Hair follicular keratinocyte (primary cell): ENCODE measurements around the gene C5orf46. TPM values are rescaled to one million over a fixed set of nuclear protein-coding genes. Genes with fewer than 3 reads are reported as not detected.

Experiments used
- total RNA-seq: library from RNA; depleted of rRNA; stranded (reverse); fragments of >200 nt; gene quantifications from 2 replicates; pipeline ENCODE4 v1.2.3, GENCODE V29; 2015

C5orf46 gene
- total RNA-seq: not detected in 2 replicates

GRCh38 chr5:147906326-147907095 is at the start of gene C5orf46:
Gene C5orf46 (minus strand): TSS chr5:147906538. CDS start chr5:147906501, 37 bp downstream.

GRCh38 chr5:147878066-147878759 is 28.1 kb downstream of the C5orf46 start, which contains the start of gene SCGB3A2:
Gene SCGB3A2 (plus strand): TSS chr5:147878711. CDS start chr5:147878804, 93 bp downstream.

Other genes with a start within 250 kb of the C5orf46 start
- 0.19 TPM in 1 of 2 replicates, not detected in the other for gene JAKMIP2, start 123.8 kb downstream of the C5orf46 start, total RNA-seq
- not detected in 2 replicates for gene SPINK1, start 74.9 kb downstream of the C5orf46 start, total RNA-seq
- gene SCGB3A2, start 27.8 kb downstream of the C5orf46 start, total RNA-seq: not detected in 2 replicates
- 0.95 and 1.6 TPM in 2 replicates for gene SPINK5, start 157.4 kb upstream of the C5orf46 start, total RNA-seq